Embryonic facial prominence (tissue), 1 donor: ENCODE results near the gene TTC7B.

Experiments
- DNase-seq: peaks from one replicate; pipeline ENCODE4 v3.0.0-alpha.2; 2016; ENCODE audit errors: extremely low spot score

Gene TTC7B

GRCh38 chr14:90546767-90547166, 269.5 kb downstream of the TTC7B start:
- DNase-seq, result no peak

- DNase-seq, result no peak
These were observed 270.1 kb downstream of the TTC7B start for GRCh38 chr14:90545966-90546751.

- DNase-seq, result no peak
These were observed 270.8 kb downstream of the TTC7B start for GRCh38 chr14:90545382-90545781.

- DNase-seq, result no peak
These were observed 271.3 kb downstream of the TTC7B start for GRCh38 chr14:90544971-90545370.

- no peak for DNase-seq
These were observed 271.7 kb downstream of the TTC7B start for GRCh38 chr14:90544566-90544965.

GRCh38 chr14:90543876-90544275, 272.4 kb downstream of the TTC7B start:
- DNase-seq, result no peak

- no peak for DNase-seq
These were observed 275.1 kb downstream of the TTC7B start for GRCh38 chr14:90541076-90541634.

- no peak for DNase-seq
These were observed 275.8 kb downstream of the TTC7B start for GRCh38 chr14:90540437-90540836.

- no peak for DNase-seq
These were observed 276.2 kb downstream of the TTC7B start for GRCh38 chr14:90539996-90540395.

GRCh38 chr14:90539496-90539775, 276.8 kb downstream of the TTC7B start:
- DNase-seq, result no peak

GRCh38 chr14:90538716-90539495, 277.3 kb downstream of the TTC7B start:
- DNase-seq, result no peak

GRCh38 chr14:90538095-90538494, 278.1 kb downstream of the TTC7B start:
- DNase-seq, result no peak

GRCh38 chr14:90536511-90537191, 279.6 kb downstream of the TTC7B start:
- no peak for DNase-seq

GRCh38 chr14:90536092-90536491, 280.1 kb downstream of the TTC7B start:
- DNase-seq, result no peak

- no peak for DNase-seq
These were observed 280.6 kb downstream of the TTC7B start for GRCh38 chr14:90535556-90536090.

GRCh38 chr14:90534838-90535555, 281.2 kb downstream of the TTC7B start:
- DNase-seq, result no peak

GRCh38 chr14:90534091-90534837, 282.0 kb downstream of the TTC7B start:
- no peak for DNase-seq

- no peak for DNase-seq
These were observed 282.6 kb downstream of the TTC7B start for GRCh38 chr14:90533591-90534021.

GRCh38 chr14:90532826-90533525, 283.3 kb downstream of the TTC7B start:
- DNase-seq, result no peak

GRCh38 chr14:90531497-90531896, 284.7 kb downstream of the TTC7B start:
- no peak for DNase-seq
